Dedifferentiated amniotic fluid mesenchymal stem cell (primary cell): ENCODE data around the gene CELSR3.

Experiments used
- DNase-seq: peaks from one replicate; pipeline ENCODE4 v3.0.0-alpha.2; 2016; ENCODE audit errors: extremely low spot score

The CELSR3 gene

GRCh38 chr3:48685603-48686511 is 23.2 kb upstream of the CELSR3 start, which contains the start of gene NCKIPSD:
TSS of gene NCKIPSD (minus strand) at chr3:48685915. CDS start at chr3:48685807, 108 bp downstream.
- DNase-seq = peak; percentile 72

- no peak for DNase-seq
Observed at GRCh38 chr3:48685293-48685602, 22.6 kb upstream of the CELSR3 start.

- no peak for DNase-seq
Observed at GRCh38 chr3:48684480-48685143, 21.9 kb upstream of the CELSR3 start.

- DNase-seq = no peak
Observed at GRCh38 chr3:48684054-48684349, 21.3 kb upstream of the CELSR3 start.

- DNase-seq = no peak
Observed at GRCh38 chr3:48682786-48683185, 20.1 kb upstream of the CELSR3 start.

GRCh38 chr3:48681974-48682610 is 19.4 kb upstream of the CELSR3 start:
- no peak for DNase-seq

GRCh38 chr3:48681541-48681880 is 18.8 kb upstream of the CELSR3 start:
- no peak for DNase-seq

- DNase-seq = no peak
Observed at GRCh38 chr3:48680811-48681540, 18.3 kb upstream of the CELSR3 start.

- no peak for DNase-seq
Observed at GRCh38 chr3:48679411-48680391, 17.0 kb upstream of the CELSR3 start.

GRCh38 chr3:48678566-48679380 is 16.1 kb upstream of the CELSR3 start:
- no peak for DNase-seq

GRCh38 chr3:48678056-48678455 is 15.4 kb upstream of the CELSR3 start:
- no peak for DNase-seq

- DNase-seq = no peak
Observed at GRCh38 chr3:48674505-48674904, 11.8 kb upstream of the CELSR3 start.

- DNase-seq = no peak
Observed at GRCh38 chr3:48672522-48672921, 9.8 kb upstream of the CELSR3 start.

GRCh38 chr3:48664929-48665328 is 2.2 kb upstream of the CELSR3 start:
- no peak for DNase-seq

GRCh38 chr3:48664313-48664644 is 1.6 kb upstream of the CELSR3 start:
- no peak for DNase-seq

GRCh38 chr3:48663489-48664312 is 1.0 kb upstream of the CELSR3 start:
- DNase-seq = peak; percentile 87

- no peak for DNase-seq
Observed at GRCh38 chr3:48662145-48662752, 437 bp downstream of the CELSR3 start.

GRCh38 chr3:48661501-48662144 is 1.1 kb downstream of the CELSR3 start:
- no peak for DNase-seq
